ENCODE data around the gene MAPK10.

MAPK10 gene

DNA sequence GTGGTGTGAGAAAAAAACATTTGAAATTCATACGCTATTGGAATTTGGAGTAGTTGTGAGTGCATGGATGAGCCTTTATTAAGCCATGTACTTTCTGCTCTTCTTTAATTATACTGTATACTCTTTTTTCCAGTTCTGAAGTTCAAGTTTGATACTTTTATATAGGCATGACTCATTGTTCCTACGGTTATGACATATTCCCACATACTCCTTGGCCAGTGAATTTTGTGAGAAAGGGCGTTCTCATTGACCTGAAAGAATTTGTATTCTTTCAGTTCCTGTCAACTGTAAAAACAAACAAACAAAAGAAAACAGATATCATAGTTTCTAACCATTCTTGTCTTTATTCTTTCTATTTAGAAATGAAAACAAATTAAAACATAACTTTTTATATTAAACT, 407.3 kb downstream of the MAPK10 start:
- FAIRE-seq (no peak), DNase-seq (ENCODE audit: insufficient read length, low spot score) (no peak)
- TF ChIP-seq, protein P1, sequence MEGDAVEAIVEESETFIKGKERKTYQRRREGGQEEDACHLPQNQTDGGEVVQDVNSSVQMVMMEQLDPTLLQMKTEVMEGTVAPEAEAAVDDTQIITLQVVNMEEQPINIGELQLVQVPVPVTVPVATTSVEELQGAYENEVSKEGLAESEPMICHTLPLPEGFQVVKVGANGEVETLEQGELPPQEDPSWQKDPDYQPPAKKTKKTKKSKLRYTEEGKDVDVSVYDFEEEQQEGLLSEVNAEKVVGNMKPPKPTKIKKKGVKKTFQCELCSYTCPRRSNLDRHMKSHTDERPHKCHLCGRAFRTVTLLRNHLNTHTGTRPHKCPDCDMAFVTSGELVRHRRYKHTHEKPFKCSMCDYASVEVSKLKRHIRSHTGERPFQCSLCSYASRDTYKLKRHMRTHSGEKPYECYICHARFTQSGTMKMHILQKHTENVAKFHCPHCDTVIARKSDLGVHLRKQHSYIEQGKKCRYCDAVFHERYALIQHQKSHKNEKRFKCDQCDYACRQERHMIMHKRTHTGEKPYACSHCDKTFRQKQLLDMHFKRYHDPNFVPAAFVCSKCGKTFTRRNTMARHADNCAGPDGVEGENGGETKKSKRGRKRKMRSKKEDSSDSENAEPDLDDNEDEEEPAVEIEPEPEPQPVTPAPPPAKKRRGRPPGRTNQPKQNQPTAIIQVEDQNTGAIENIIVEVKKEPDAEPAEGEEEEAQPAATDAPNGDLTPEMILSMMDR (IDR thresholded peaks at IDR 0.05; ENCODE audit: insufficient read depth, missing control alignments) = no peak

- FAIRE-seq (no peak), DNase-seq (ENCODE audit: insufficient read length, low spot score) (no peak)
- TF ChIP-seq, protein P1 (IDR thresholded peaks at IDR 0.05; ENCODE audit: insufficient read depth, missing control alignments) = no peak
Measured at GRCh38 chr4:85951099-85951498, 408.8 kb downstream of the MAPK10 start.

DNA sequence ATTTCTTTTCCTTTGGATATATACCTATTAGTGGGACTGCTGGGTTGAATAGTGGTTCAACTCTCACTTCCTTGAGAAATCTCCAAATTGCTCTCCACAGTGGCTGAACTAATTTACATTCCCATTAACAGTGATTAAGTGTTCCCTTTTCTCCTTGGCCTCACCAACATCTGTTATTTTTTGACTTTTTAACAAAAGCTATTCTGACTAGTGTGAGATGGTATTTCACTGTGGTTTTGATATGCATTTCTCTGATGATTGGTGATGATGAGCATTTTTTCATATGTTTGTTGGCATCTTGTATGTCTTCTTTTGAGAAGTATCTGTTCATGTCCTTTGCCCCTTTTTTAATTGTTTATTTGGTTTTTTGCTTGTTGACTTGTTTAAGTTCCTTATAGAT, 413.0 kb downstream of the MAPK10 start:
- no peak for FAIRE-seq
- TF ChIP-seq, protein P1 (IDR thresholded peaks at IDR 0.05; ENCODE audit: insufficient read depth, missing control alignments) = no peak

GRCh38 chr4:85942107-85942506, 417.7 kb downstream of the MAPK10 start:
- FAIRE-seq = no peak
- TF ChIP-seq, protein P1 (IDR thresholded peaks at IDR 0.05; ENCODE audit: insufficient read depth, missing control alignments) = no peak
- no peak for DNase-seq (ENCODE audit: insufficient read length, low spot score)

More for the DNA sequence above, 413.0 kb downstream of the MAPK10 start:
- DNase-seq (ENCODE audit: insufficient read length, low spot score) = no peak

DNA sequence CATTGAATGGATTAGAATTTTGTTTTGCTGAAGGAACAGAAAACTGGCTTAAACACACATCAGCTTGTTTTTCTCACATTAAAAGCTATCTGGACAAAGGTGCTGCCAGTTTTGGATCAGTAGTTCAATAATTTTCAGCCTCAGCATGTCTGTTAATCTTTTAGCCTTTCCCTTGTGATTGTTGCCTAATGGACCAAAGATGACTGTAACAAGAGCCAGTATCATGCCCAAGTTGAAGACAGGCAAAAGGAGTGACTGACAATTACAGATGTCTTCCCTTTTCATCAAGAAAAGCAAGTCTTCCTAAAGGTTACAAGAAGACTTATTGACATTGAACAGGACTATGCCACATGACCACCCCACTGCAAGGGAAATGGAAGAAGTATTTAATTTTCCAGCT, 419.7 kb downstream of the MAPK10 start:
- TF ChIP-seq, protein P1 (IDR thresholded peaks at IDR 0.05; ENCODE audit: insufficient read depth, missing control alignments) = no peak
- no peak for FAIRE-seq
- no peak for DNase-seq (ENCODE audit: insufficient read length, low spot score)

Measured in D721Med (cell line).